Activated CD8-positive, alpha-beta T cell treated with anti-CD3 and anti-CD28 coated beads for 36 hours (primary cell): ENCODE data around the gene HOXD11. TPM values are rescaled to one million over a fixed set of nuclear protein-coding genes. Genes with fewer than 3 reads are reported as not detected.
A peak's percentile ranks its signal among the peaks of the same experiment; 100 is the strongest.

Experiments
- ATAC-seq: fragments of 200-7000 bp; cut with Tn5 transposase; one replicate; pipeline ENCODE4 v1.10.0; 2021; ENCODE audit warnings: mild to moderate bottlenecking, moderate library complexity
- CTCF ChIA-PET: fragments of 350-600 bp; sonication (Branson Sonifier 250); formaldehyde crosslinking; loops from one replicate; lab custom pipeline; 2021; ENCODE audit warnings: antibody characterized with exemption; lab: Charles Lee
- POLR2A ChIA-PET: fragments of 350-600 bp; sonication (Branson Sonifier 250); formaldehyde crosslinking; loops from one replicate; lab custom pipeline; 2021; ENCODE audit warnings: antibody characterized with exemption; lab: Charles Lee
- DNase-seq: peaks from one replicate; pipeline ENCODE4 v3.0.0-alpha.2; 2020
- H3K27ac Mint-ChIP-seq: one replicate; pipeline ENCODE4 v1.8.0; 2021; ENCODE audit warnings: mild to moderate bottlenecking, mixed read lengths
- H3K27me3 Mint-ChIP-seq: one replicate; pipeline ENCODE4 v1.8.0; 2021; ENCODE audit warnings: mixed read lengths
- H3K36me3 Mint-ChIP-seq: one replicate; pipeline ENCODE4 v1.8.0; 2021; ENCODE audit warnings: low read depth, mixed read lengths
- H3K4me1 Mint-ChIP-seq: one replicate; pipeline ENCODE4 v1.8.0; 2021; ENCODE audit warnings: low read depth, mixed read lengths
- H3K4me3 Mint-ChIP-seq: one replicate; pipeline ENCODE4 v1.8.0; 2021; ENCODE audit warnings: mild to moderate bottlenecking, moderate library complexity, mixed read lengths
- H3K9me3 Mint-ChIP-seq: one replicate; pipeline ENCODE4 v1.8.0; 2021; ENCODE audit warnings: mixed read lengths
- intact Hi-C: fragments of 100-400 bp; cut with micrococcal nuclease; formaldehyde crosslinking; loops from one replicate; pipeline ENCODE4 v1.10.0; 2022
- total RNA-seq, 2 experiments: library from RNA; stranded (reverse); gene quantifications; one replicate each; pipeline ENCODE4 v1.2.3, GENCODE V29; 2021
- TF ChIP-seq, protein P1 (sequence below): fragments of 200-600 bp; IDR thresholded peaks from one replicate; pipeline ENCODE4 v1.8.0; 2022; ENCODE audit warnings: antibody characterized with exemption, mild to moderate bottlenecking

Gene HOXD11
- total RNA-seq: not detected

DNA sequence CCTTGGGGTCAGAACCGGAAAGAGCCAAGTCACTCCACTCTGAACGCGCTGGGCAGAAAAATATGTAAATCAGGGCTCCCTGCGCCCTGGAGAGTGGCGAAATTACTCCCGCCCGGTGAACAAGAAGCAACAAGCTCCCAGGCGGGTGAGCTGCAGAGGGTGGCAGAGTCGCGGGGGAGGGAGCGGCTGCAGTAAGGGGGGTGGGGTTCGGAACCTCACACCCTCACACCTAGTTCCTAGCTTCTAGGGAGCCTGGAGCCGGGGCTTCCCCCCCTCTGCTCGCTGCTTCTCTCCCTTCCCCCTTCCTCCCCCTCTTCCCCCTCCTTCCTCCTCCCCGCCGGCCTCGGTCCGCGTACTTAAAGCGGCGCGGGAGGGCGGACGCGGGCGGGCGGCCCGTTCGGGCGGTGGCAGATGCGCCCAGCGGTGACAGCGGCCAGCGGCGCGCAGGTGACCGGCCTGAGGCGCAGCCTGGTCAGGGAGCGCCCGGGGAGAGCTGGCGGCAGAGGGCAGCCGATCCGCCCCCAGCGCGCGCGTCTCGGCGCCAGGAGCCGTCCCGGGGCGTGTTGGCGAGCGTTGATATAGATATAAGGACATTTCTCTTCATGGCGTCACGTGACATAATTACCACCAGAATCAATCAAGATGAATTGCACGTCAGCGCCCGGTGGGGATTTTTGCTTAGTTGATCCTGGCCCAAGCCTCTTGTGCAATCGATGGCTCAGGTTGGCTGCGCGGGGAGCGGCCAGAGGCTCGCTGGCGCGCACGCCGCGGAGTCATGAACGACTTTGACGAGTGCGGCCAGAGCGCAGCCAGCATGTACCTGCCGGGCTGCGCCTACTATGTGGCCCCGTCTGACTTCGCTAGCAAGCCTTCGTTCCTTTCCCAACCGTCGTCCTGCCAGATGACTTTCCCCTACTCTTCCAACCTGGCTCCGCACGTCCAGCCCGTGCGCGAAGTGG lies at the start of gene HOXD11:
Gene HOXD11 (plus strand): TSS at position 700 of the 959 bp plus-strand sequence. CDS start 76 bp downstream, at position 776.
- Mint-ChIP-seq H3K4me1 (peaks cover 26% of the 10 kb centered on the region), H3K27me3 (peaks cover 83% of the 10 kb centered on the region), H3K4me3 (peak within 1 kb of the TSS; percentile 57), H3K9me3 (peaks cover 2% of the 10 kb centered on the region), H3K27ac (no peak within 1 kb of the TSS), H3K36me3 (peaks cover 3% of the 10 kb centered on the region)
- ChIA-PET CTCF (interaction anchor here (1.2 kb wide), 1 partner anchor 9 kb away, joined by 4 read pairs; no protein-coding TSS in a partner anchor), POLR2A (no interaction called here)
- ATAC-seq (peak; percentile 78), DNase-seq (peak; percentile 51)
- TF ChIP-seq, protein P1, sequence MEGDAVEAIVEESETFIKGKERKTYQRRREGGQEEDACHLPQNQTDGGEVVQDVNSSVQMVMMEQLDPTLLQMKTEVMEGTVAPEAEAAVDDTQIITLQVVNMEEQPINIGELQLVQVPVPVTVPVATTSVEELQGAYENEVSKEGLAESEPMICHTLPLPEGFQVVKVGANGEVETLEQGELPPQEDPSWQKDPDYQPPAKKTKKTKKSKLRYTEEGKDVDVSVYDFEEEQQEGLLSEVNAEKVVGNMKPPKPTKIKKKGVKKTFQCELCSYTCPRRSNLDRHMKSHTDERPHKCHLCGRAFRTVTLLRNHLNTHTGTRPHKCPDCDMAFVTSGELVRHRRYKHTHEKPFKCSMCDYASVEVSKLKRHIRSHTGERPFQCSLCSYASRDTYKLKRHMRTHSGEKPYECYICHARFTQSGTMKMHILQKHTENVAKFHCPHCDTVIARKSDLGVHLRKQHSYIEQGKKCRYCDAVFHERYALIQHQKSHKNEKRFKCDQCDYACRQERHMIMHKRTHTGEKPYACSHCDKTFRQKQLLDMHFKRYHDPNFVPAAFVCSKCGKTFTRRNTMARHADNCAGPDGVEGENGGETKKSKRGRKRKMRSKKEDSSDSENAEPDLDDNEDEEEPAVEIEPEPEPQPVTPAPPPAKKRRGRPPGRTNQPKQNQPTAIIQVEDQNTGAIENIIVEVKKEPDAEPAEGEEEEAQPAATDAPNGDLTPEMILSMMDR: no peak
- intact Hi-C loops: no loop called here

DNA sequence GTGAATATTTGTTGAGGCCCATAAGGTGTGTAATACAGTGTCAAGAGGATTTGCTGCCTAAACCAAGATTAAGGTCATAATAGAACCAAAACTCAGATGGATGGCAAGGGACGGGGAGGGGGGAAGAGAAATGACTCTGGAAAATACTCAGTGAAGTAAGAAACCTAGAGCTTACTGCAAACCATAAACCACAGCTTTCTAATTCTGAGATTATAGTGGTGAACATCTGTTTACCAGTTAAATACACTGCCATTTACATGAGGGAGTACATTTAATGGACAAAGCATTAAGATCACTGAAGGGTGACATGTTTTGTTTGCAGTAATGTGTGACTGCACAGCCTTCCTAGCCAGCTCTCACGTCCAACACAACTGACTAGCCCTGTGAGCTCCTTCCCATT lies 43.1 kb upstream of the HOXD11 start:
- H3K4me3 Mint-ChIP-seq: no peak overlapping the region
- H3K27me3 Mint-ChIP-seq: peaks cover 52% of the 10 kb centered on the region
- ATAC-seq (no peak), DNase-seq (no peak)
- TF ChIP-seq, protein P1: no peak
- H3K36me3 Mint-ChIP-seq: no peaks in the 10 kb centered on the region
- POLR2A ChIA-PET: no interaction called here
- H3K4me1 Mint-ChIP-seq: peaks cover 8% of the 10 kb centered on the region
- CTCF ChIA-PET: interaction anchor here (1.1 kb wide), 1 partner anchor 63 kb away, joined by 4 read pairs; no protein-coding TSS in a partner anchor
- no peaks in the 10 kb centered on the region for H3K9me3 Mint-ChIP-seq
- no peak overlapping the region for H3K27ac Mint-ChIP-seq
- intact Hi-C loops: no loop called here

DNA sequence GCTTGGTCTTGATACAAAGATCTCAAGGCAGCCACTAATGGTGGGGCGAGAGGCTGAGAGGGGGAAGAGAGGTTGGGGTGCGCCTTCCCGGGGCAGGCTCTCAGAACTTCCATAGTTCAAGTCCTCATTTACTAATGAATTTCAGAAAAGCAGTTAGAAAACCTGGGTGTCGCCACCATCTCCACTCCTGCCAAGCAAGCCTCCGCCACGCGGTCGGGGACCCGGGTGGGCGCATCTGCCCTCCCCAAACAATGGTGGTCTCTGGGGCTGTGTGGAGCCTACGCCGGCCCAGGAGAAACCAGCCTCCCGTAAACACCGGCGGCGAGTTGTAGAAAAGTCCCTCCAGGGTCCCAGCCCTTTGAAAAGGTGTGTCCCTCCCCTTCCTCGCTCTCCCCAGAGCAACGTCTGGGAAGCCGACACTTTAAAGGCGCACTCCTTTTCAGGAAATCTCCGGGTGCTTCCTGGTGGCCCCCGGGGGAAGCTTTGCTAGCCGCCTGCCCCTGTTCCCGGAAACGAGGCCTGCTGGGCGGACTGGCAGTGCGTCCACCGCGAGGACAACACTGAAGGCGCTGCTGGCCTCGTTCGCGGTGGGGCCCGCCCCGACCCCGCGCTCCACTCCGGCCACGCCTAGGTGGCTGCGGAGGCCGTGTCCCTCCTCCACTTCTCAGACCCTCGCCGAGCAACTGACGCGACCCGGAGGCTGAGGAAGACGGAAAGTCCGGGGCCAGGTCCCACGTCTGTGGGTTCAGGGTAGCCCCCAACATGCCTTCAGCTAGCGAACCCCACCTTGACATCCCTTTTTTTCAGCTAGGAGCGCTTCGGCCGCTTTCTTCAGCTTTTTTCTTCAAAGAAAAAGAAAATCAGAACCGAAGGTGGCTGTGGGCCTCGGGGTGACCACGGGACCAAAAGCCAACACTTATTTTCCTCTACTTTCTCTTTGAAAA lies 40.2 kb upstream of the HOXD11 start:
- no peak for DNase-seq
- intact Hi-C loops: no loop called here
- Mint-ChIP-seq H3K36me3 (no peaks in the 10 kb centered on the region), H3K9me3 (no peaks in the 10 kb centered on the region), H3K27me3 (peaks cover 72% of the 10 kb centered on the region), H3K4me3 (no peak overlapping the region), H3K4me1 (peaks cover 8% of the 10 kb centered on the region), H3K27ac (no peak overlapping the region)
- TF ChIP-seq, protein P1: no peak
- CTCF ChIA-PET: no interaction called here
- ATAC-seq: no peak
- POLR2A ChIA-PET: no interaction called here

DNA sequence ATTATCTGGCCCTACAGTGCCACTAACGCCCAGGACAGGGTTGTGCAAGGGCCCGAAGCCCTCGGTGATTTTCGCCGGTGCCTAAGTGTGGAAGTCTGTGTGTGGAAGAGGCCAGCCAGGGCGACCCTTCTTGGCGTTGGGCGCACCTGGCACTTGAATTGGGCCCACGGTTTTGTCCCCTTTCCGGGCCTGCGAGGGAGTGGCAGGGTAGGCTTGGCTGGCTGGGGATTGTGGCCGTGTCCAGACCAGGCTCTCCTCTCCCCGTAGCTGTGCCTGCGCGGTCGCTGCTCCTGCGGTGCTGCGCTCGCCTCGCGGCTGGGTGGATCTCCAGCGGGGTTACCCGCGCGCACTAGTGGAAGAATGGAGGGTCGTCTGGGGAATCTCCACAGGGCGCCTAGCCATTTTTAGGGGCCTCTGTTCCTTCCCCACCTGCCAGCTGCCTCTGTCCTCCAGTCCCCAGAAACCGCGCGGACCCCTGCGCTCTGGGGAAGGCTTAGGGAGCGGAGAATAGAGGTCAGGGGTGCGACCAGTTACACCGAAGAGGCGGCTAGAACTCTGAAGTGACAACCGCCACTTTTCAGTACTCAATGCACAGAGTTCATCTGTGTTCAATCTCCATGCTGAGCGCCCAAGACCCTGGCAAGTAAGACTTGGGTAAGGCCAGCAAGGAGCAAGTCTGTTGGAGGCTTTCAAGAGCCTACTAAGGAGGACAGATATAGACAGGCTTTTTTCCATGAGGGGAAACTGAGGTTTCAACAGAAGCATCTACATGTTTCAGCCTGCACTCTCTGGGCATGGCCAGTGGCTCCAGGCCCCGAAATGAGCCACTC lies 39.3 kb upstream of the HOXD11 start:
- ATAC-seq (no peak), DNase-seq (no peak)
- no peaks in the 10 kb centered on the region for H3K36me3 Mint-ChIP-seq
- H3K27me3 Mint-ChIP-seq: peaks cover 74% of the 10 kb centered on the region
- H3K4me3 Mint-ChIP-seq: no peak overlapping the region
- ChIA-PET CTCF (no interaction called here), POLR2A (no interaction called here)
- TF ChIP-seq, protein P1: no peak
- no peak overlapping the region for H3K27ac Mint-ChIP-seq
- intact Hi-C loops: no loop called here
- no peaks in the 10 kb centered on the region for H3K9me3 Mint-ChIP-seq
- H3K4me1 Mint-ChIP-seq: peaks cover 8% of the 10 kb centered on the region
